Measurements from ENCODE around the gene MYO10.

Gene MYO10

DNA sequence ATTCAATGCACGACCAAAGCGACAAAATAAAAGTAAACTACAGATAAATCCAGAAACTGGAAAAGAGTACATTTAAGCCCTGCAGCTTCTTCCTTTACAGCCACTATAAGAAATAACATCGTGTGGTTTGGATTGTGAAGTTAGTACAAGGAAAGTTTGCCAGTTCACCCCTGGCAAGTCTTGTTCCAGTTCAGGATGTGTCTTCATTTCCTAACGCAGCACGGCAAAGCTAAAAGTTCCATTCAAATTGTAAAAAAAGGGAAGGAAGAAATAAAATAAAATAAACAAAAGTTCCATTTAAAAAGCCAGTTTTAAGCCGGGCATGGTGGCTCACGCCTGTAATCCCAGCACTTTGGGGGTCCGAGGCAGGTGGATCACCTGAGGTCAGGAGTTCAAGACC lies 236.0 kb downstream of the MYO10 start:
- no peak for DNase-seq (ENCODE audit: extremely low spot score)
- ChIA-PET POLR2A (no interaction called here), CTCF (interaction anchor here (0.8 kb wide), 1 partner anchor 10 kb away, joined by 3 read pairs; no protein-coding TSS in a partner anchor)
- TF ChIP-seq CTBP1 (IDR thresholded peaks at IDR 0.05; ENCODE audit: borderline replicate concordance) (no peak), FOXM1 (IDR thresholded peaks at IDR 0.05; ENCODE audit: borderline replicate concordance) (no peak), BHLHE40 (IDR thresholded peaks at IDR 0.05; ENCODE audit: borderline replicate concordance) (no peak)

DNA sequence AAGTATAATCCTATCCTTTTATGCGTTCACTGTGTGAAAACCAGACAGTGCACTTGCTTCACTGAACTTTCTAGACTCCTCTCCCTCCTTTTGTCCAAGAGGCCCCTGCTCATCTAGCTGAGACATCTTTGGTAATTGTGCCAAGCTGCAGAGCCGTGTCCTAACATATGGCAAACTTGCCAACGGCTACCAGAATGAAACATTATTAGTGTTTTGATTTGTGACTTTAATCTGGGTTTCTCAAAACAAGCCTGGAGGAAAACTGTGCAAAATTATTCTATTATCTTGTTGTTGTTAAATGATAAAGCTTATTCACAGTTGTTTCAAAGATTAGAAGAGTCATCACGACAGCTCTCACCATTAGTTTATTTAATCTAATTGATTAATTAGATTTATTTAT lies 240.3 kb downstream of the MYO10 start:
- POLR2A ChIA-PET, result no interaction called here
- DNase-seq (ENCODE audit: extremely low spot score), result no peak
- TF ChIP-seq LEF1 (IDR thresholded peaks at IDR 0.05; ENCODE audit: borderline replicate concordance) (no peak), NFRKB (IDR thresholded peaks at IDR 0.05) (no peak), ARNT (IDR thresholded peaks at IDR 0.05) (no peak), L3MBTL2 (conservative IDR thresholded peaks at IDR 0.05) (no peak), TARDBP (IDR thresholded peaks at IDR 0.05) (no peak)
- CTCF ChIA-PET, result interaction anchor here (0.8 kb wide), 1 partner anchor 494 kb away, joined by 3 read pairs; no protein-coding TSS in a partner anchor

DNA sequence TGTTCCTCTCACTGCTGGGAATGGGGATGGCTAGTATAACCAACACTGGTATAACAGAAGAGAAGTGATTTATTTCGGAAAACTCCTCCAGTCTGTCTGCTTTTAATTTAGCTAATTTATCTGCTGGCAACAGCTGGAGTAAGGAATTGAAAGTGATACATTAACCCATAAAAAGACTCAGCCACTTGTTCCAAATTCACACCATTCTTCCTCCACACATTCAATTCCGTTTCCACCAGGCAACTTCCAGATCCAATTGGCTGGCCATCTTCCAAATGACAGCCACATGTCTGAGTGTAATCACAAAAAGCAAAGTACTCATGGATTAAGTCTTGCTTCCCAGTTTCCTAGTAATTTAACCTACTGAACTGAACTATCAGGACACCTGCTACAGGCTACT lies 242.2 kb downstream of the MYO10 start:
- CTCF ChIA-PET, result interaction anchor here (2.8 kb wide), 1 partner anchor 496 kb away, joined by 11 read pairs; no protein-coding TSS in a partner anchor
- POLR2A ChIA-PET, result no interaction called here
- TF ChIP-seq BHLHE40 (IDR thresholded peaks at IDR 0.05; ENCODE audit: borderline replicate concordance) (no peak), FOXK2 (IDR thresholded peaks at IDR 0.05) (no peak), CTBP1 (IDR thresholded peaks at IDR 0.05; ENCODE audit: borderline replicate concordance) (no peak), ELF4 (IDR thresholded peaks at IDR 0.05) (no peak)
- DNase-seq (ENCODE audit: extremely low spot score), result no peak

- DNase-seq (ENCODE audit: extremely low spot score), result no peak
- TF ChIP-seq HDGF (IDR thresholded peaks at IDR 0.05; ENCODE audit: borderline replicate concordance), result no peak
- TF ChIP-seq BHLHE40 (IDR thresholded peaks at IDR 0.05; ENCODE audit: borderline replicate concordance), result no peak
- TF ChIP-seq NFRKB (IDR thresholded peaks at IDR 0.05), result no peak
- TF ChIP-seq FOXA1 (IDR thresholded peaks at IDR 0.05), result no peak
- no peak for TF ChIP-seq ARNT (IDR thresholded peaks at IDR 0.05)
- TF ChIP-seq CTBP1 (IDR thresholded peaks at IDR 0.05; ENCODE audit: borderline replicate concordance), result no peak
- POLR2A ChIA-PET, result no interaction called here
- CTCF ChIA-PET, result interaction anchor here (0.6 to 2.8 kb wide), 4 partner anchors 10 to 498 kb away, joined by 3 to 11 read pairs (median 4); no protein-coding TSS in a partner anchor
Observed at GRCh38 chr5:16691731-16692130, 244.4 kb downstream of the MYO10 start.

GRCh38 chr5:16690243-16690852 lies 245.7 kb downstream of the MYO10 start:
- CTCF ChIA-PET, result interaction anchor here (0.5 to 1.1 kb wide), 8 partner anchors 9 to 524 kb away, joined by 3 to 7 read pairs (median 3); no protein-coding TSS in a partner anchor
- DNase-seq (ENCODE audit: extremely low spot score), result peak; percentile 76
- TF ChIP-seq CTBP1 (IDR thresholded peaks at IDR 0.05; ENCODE audit: borderline replicate concordance), result no peak
- no peak for TF ChIP-seq ELF4 (IDR thresholded peaks at IDR 0.05)
- no peak for TF ChIP-seq FOXA1 (IDR thresholded peaks at IDR 0.05)
- POLR2A ChIA-PET, result no interaction called here

- TF ChIP-seq SP1 (IDR thresholded peaks at IDR 0.05), result no peak
- TF ChIP-seq FOXK2 (IDR thresholded peaks at IDR 0.05), result no peak
- no peak for TF ChIP-seq ARNT (IDR thresholded peaks at IDR 0.05)
- no peak for TF ChIP-seq ELF4 (IDR thresholded peaks at IDR 0.05)
- no peak for TF ChIP-seq FOXM1 (IDR thresholded peaks at IDR 0.05; ENCODE audit: borderline replicate concordance)
- no peak for TF ChIP-seq TARDBP (IDR thresholded peaks at IDR 0.05)
- no peak for TF ChIP-seq BHLHE40 (IDR thresholded peaks at IDR 0.05; ENCODE audit: borderline replicate concordance)
- no peak for TF ChIP-seq HDGF (IDR thresholded peaks at IDR 0.05; ENCODE audit: borderline replicate concordance)
- no peak for TF ChIP-seq L3MBTL2 (conservative IDR thresholded peaks at IDR 0.05)
- no peak for TF ChIP-seq LEF1 (IDR thresholded peaks at IDR 0.05; ENCODE audit: borderline replicate concordance)
- TF ChIP-seq NFRKB (IDR thresholded peaks at IDR 0.05), result no peak
- TF ChIP-seq FOXA1 (IDR thresholded peaks at IDR 0.05), result no peak
- no peak for TF ChIP-seq SUZ12 (IDR thresholded peaks at IDR 0.05)
- CTCF ChIA-PET, result no interaction called here
- DNase-seq (ENCODE audit: extremely low spot score), result no peak
- POLR2A ChIA-PET, result no interaction called here
Observed at GRCh38 chr5:16687898-16688297, 248.2 kb downstream of the MYO10 start.

DNA sequence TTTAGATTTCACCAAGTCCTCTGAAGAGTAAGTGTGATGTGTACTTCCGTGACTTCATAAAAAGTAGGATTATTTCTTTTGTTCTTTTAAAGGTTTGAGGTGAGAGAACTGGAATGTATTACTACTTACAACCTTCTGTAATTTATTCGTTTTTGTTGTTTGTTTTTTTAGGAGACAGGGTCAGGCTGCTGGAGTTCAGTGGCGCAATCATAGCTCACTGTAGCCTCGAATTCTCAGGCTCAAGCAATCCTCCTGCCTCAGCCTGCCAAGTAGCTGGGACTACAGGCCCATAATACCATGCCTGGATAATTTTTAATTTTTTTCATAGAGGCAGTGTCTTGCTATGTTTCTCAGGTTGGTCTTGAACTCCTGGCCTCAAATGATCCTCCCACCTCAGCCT lies 251.0 kb downstream of the MYO10 start:
- TF ChIP-seq SUZ12 (IDR thresholded peaks at IDR 0.05) (no peak), TARDBP (IDR thresholded peaks at IDR 0.05) (no peak), SP1 (IDR thresholded peaks at IDR 0.05) (no peak), NFRKB (IDR thresholded peaks at IDR 0.05) (no peak), CTBP1 (IDR thresholded peaks at IDR 0.05; ENCODE audit: borderline replicate concordance) (no peak), ARNT (IDR thresholded peaks at IDR 0.05) (no peak), FOXK2 (IDR thresholded peaks at IDR 0.05) (no peak), FOXM1 (IDR thresholded peaks at IDR 0.05; ENCODE audit: borderline replicate concordance) (no peak), FOXA1 (IDR thresholded peaks at IDR 0.05) (no peak)
- DNase-seq (ENCODE audit: extremely low spot score), result no peak
- POLR2A ChIA-PET, result no interaction called here
- CTCF ChIA-PET, result no interaction called here

- CTCF ChIA-PET, result interaction anchor here (1.0 kb wide), 1 partner anchor 9 kb away, joined by 3 read pairs; no protein-coding TSS in a partner anchor
- no peak for DNase-seq (ENCODE audit: extremely low spot score)
- POLR2A ChIA-PET, result no interaction called here
- TF ChIP-seq ARNT (IDR thresholded peaks at IDR 0.05) (no peak), FOXK2 (IDR thresholded peaks at IDR 0.05) (no peak), PKNOX1 (IDR thresholded peaks at IDR 0.05) (no peak), BHLHE40 (IDR thresholded peaks at IDR 0.05; ENCODE audit: borderline replicate concordance) (no peak), NFRKB (IDR thresholded peaks at IDR 0.05) (no peak), ZNF384 (IDR thresholded peaks at IDR 0.05) (no peak), LEF1 (IDR thresholded peaks at IDR 0.05; ENCODE audit: borderline replicate concordance) (no peak), SP1 (IDR thresholded peaks at IDR 0.05) (no peak), ELF4 (IDR thresholded peaks at IDR 0.05) (no peak), FOXM1 (IDR thresholded peaks at IDR 0.05; ENCODE audit: borderline replicate concordance) (no peak), TARDBP (IDR thresholded peaks at IDR 0.05) (no peak), CTBP1 (IDR thresholded peaks at IDR 0.05; ENCODE audit: borderline replicate concordance) (no peak), SUZ12 (IDR thresholded peaks at IDR 0.05) (no peak)
Observed at GRCh38 chr5:16681876-16682275, 254.2 kb downstream of the MYO10 start.
